Measurements from ENCODE around the gene ABL1.

The ABL1 gene

GRCh38 chr9:130839132-130840111, 4.4 kb downstream of the ABL1 start:
- no peak for DNase-seq (ENCODE audit: low read depth)
- no peak for TF ChIP-seq CTCF (IDR thresholded peaks at IDR 0.05; ENCODE audit: low read length, missing control alignments)
- peak overlapping the region; percentile 6 for H3K4me3 ChIP-seq (replicated peaks; ENCODE audit: low read depth, low read length)

- no peak for DNase-seq (ENCODE audit: low read depth)
- H3K4me3 ChIP-seq (replicated peaks; ENCODE audit: low read depth, low read length) = no peak overlapping the region
- no peak for TF ChIP-seq CTCF (IDR thresholded peaks at IDR 0.05; ENCODE audit: low read length, missing control alignments)
Observed at GRCh38 chr9:130842545-130842944, 7.5 kb downstream of the ABL1 start.

GRCh38 chr9:130843049-130843908, 8.2 kb downstream of the ABL1 start:
- no peak for DNase-seq (ENCODE audit: low read depth)
- H3K4me3 ChIP-seq (replicated peaks; ENCODE audit: low read depth, low read length) = no peak overlapping the region
- no peak for TF ChIP-seq CTCF (IDR thresholded peaks at IDR 0.05; ENCODE audit: low read length, missing control alignments)

GRCh38 chr9:130844044-130844451, 9.0 kb downstream of the ABL1 start:
- no peak for TF ChIP-seq CTCF (IDR thresholded peaks at IDR 0.05; ENCODE audit: low read length, missing control alignments)
- H3K4me3 ChIP-seq (replicated peaks; ENCODE audit: low read depth, low read length) = no peak overlapping the region
- DNase-seq (ENCODE audit: low read depth) = no peak

GRCh38 chr9:130845254-130845653, 10.2 kb downstream of the ABL1 start:
- peak overlapping the region; percentile 23 for H3K4me3 ChIP-seq (replicated peaks; ENCODE audit: low read depth, low read length)
- no peak for TF ChIP-seq CTCF (IDR thresholded peaks at IDR 0.05; ENCODE audit: low read length, missing control alignments)
- peak; percentile 33 for DNase-seq (ENCODE audit: low read depth)

GRCh38 chr9:130845901-130846481, 10.9 kb downstream of the ABL1 start:
- no peak for TF ChIP-seq CTCF (IDR thresholded peaks at IDR 0.05; ENCODE audit: low read length, missing control alignments)
- DNase-seq (ENCODE audit: low read depth) = peak; percentile 89
- peak overlapping the region; percentile 40 for H3K4me3 ChIP-seq (replicated peaks; ENCODE audit: low read depth, low read length)

All from fibroblast of pulmonary artery (primary cell).